HUDEP-2 (cell line): ENCODE results near the gene PLA2G2A.
"Not testable (repeated sequence)": the region's sequence is repeated elsewhere in the genome, so short reads cannot be mapped to it uniquely, and the experiment has no call there.

ENCODE experiments used
- DNase-seq, 76 experiments: peaks; one replicate each; lab custom pipeline; 2025; ENCODE audit not compliant: unreplicated experiment in 76 of 76; lab: John Stamatoyannopoulos, UW

PLA2G2A gene

DNA sequence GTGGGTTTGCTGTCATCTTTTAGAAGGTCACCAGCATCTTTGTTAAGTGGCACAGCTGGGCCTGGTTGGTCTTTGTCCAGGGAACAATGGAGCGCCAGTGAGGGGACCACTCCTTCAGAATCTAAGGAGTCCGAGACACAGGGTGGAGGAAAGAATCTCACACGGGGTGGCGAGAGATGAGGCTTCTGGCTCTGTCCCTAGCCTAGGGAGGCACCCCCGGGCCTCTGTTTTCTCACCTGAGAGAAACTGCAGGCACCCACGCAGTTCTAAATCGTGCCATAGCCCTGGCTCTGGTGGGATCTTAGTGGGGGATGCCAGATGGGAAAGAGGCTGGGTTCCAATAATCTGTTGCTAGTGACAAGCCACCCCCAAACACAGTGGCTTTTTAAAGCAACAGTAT is 45.1 kb downstream of the PLA2G2A start:
- no peak for DNase-seq

GRCh38 chr1:19932866-19933265 is 46.6 kb downstream of the PLA2G2A start:
- no peak for DNase-seq

DNA sequence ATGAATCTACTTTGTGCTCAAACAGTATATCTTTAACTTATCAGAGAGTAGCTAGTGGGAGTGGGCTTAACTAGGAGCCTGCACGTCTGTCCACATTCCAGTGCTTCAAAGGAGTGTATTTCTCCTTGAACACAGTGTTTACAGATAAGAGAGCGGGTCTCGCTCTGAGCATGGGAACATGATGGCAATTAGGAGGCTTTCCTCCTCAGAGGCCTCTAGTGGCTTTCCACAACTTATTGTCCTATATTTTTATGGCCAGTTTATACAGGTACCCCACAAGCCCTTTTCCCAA is 52.3 kb downstream of the PLA2G2A start:
- not testable (repeated sequence) for DNase-seq

DNA sequence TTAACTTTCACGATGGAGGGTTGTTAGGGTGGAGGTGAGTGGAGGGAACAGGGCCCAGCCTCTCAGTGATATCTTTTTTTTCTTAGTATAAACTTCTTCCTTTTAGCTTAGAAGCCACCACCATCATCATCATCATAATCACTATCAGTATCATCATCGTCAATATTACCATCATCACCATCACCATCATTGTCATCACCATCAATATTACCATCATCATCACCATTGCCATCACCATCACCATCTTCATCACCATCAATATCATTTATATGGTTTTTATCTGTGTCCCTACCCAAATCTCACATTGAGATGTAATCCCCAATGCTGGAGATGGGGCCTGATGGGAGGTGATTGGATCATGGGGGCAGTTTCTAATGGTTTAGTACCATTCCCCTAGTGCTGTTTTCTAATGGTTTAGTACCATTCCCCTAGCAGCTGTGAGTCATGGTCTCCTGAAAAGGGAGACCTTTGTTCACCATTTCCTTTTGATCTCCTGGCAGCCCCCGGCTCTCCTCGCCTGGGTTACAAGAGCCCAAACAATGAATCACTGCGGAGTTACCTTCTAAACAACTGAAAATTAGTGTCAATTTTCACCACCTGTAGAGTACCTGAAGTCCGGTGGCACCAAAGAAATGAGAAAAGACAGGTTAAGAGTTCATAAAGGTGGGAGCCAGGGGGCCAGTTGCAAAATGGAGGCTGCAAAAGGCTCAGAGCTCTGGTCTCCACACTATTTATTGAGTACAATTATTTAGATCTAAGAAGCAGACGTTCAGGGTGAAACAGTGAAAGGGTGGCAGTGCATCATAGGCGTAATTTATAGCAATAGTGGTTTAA is 52.9 kb downstream of the PLA2G2A start:
- DNase-seq = no peak
